ENCODE results near the gene COG5. TPM values are rescaled to one million over a fixed set of nuclear protein-coding genes. Genes with fewer than 3 reads are reported as not detected.

COG5 gene
- total RNA-seq, 1 experiment from 2014 or later = 32.2 TPM

DNA sequence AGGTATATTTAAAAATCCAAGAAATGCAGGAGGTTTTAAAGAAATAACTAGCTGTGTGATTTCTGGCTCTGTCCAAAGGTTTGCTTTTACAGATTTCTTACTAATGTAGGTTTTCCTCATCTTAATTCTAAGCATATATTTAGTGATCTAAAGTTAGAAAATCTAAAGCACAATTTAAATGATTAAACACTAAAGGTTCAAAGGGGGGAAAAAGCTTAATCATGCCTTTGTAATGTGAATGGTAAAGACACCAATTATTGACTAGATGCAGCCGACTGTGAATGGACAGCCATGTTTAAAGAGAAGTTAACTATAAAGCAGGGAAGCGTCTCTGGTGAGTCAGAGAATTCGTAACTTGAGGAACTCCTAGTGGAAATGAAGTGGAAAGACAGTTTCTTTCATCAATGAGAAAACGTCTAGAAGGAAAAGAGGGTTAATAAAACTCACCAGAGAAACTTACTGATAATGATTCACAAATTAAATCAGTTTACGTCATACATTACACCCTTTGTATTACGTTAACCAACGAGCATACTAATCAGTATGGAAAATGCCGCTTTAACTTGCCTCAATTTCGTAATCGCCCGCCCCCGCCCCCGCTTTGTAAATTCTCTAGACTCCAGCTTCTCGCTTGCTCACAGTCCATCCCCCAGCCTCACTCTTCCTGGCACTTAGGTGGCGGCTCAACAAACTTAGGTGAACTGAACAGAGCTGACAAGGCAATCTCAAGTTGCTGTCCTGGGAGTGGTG is 396.1 kb downstream of the COG5 start:
- H3K27me3 ChIP-seq (replicated peaks; ENCODE audit: insufficient read depth, low read depth, low read length, poor library complexity) = no peaks in the 10 kb centered on the region
- CTCF ChIA-PET = interaction anchor here (0.9 to 1.4 kb wide), 2 partner anchors 18 to 707 kb away, joined by 3 to 4 read pairs; no protein-coding TSS in a partner anchor
- H3K27ac ChIP-seq (ENCODE audit: low read depth, low read length, poor library complexity, severe bottlenecking) = peak overlapping the region; percentile 84
- peaks cover 5% of the 10 kb centered on the region for H3K4me1 ChIP-seq (ENCODE audit: insufficient read depth, low read length, poor library complexity, severe bottlenecking)
- POLR2A ChIA-PET (ENCODE audit: low non-redundant PET) = interaction anchor here (0.6 kb wide), 1 partner anchor 26 kb away, joined by 4 read pairs; no protein-coding TSS in a partner anchor
- intact Hi-C loops (cut with micrococcal nuclease; ENCODE audit: unreplicated experiment) = no loop called here
- no peaks in the 10 kb centered on the region for H3K9me3 ChIP-seq (ENCODE audit: low read depth, low read length, poor library complexity, severe bottlenecking)
- DNase-seq (ENCODE audit: low spot score) = peak; percentile 81
- no peak for TF ChIP-seq EZH2 (IDR thresholded peaks at IDR 0.05; ENCODE audit: borderline replicate concordance, low read depth, low read length, poor library complexity, severe bottlenecking)
- TF ChIP-seq CTCF (conservative IDR thresholded peaks at IDR 0.05; ENCODE audit: low read depth, low read length) = peak; percentile 57; the same call in 1 of the 2 replicates
- no peaks in the 10 kb centered on the region for H3K36me3 ChIP-seq (ENCODE audit: insufficient read depth, low read length, poor library complexity, severe bottlenecking)
- BruUV-seq (replicated peaks) = TSS peak; percentile 97
- peak overlapping the region; percentile 84 for H3K4me3 ChIP-seq (ENCODE audit: low read depth, low read length, poor library complexity, severe bottlenecking)

GRCh38 chr7:107166736-107167426 is 396.8 kb downstream of the COG5 start:
- peak overlapping the region; percentile 84 for H3K27ac ChIP-seq (ENCODE audit: low read depth, low read length, poor library complexity, severe bottlenecking)
- POLR2A ChIA-PET (ENCODE audit: low non-redundant PET) = interaction anchor here (0.6 kb wide), 1 partner anchor 11 kb away, joined by 5 read pairs; no protein-coding TSS in a partner anchor
- H3K4me3 ChIP-seq (ENCODE audit: low read depth, low read length, poor library complexity, severe bottlenecking) = peak overlapping the region; percentile 84
- H3K36me3 ChIP-seq (ENCODE audit: insufficient read depth, low read length, poor library complexity, severe bottlenecking) = no peaks in the 10 kb centered on the region
- peaks cover 5% of the 10 kb centered on the region for H3K4me1 ChIP-seq (ENCODE audit: insufficient read depth, low read length, poor library complexity, severe bottlenecking)
- no TSS peak for BruUV-seq (replicated peaks)
- no peaks in the 10 kb centered on the region for H3K27me3 ChIP-seq (replicated peaks; ENCODE audit: insufficient read depth, low read depth, low read length, poor library complexity)
- TF ChIP-seq EZH2 (IDR thresholded peaks at IDR 0.05; ENCODE audit: borderline replicate concordance, low read depth, low read length, poor library complexity, severe bottlenecking) (no peak), CTCF (conservative IDR thresholded peaks at IDR 0.05; ENCODE audit: low read depth, low read length) (no peak)
- intact Hi-C loops (cut with micrococcal nuclease; ENCODE audit: unreplicated experiment) = no loop called here
- CTCF ChIA-PET = interaction anchor here (0.6 kb wide), 1 partner anchor 714 kb away, joined by 3 read pairs; no protein-coding TSS in a partner anchor
- DNase-seq (ENCODE audit: low spot score) = no peak
- no peaks in the 10 kb centered on the region for H3K9me3 ChIP-seq (ENCODE audit: low read depth, low read length, poor library complexity, severe bottlenecking)

GRCh38 chr7:107165341-107165740 is 398.4 kb downstream of the COG5 start:
- Histone ChIP-seq H3K4me1 (ENCODE audit: insufficient read depth, low read length, poor library complexity, severe bottlenecking) (peaks cover 5% of the 10 kb centered on the region), H3K4me3 (ENCODE audit: low read depth, low read length, poor library complexity, severe bottlenecking) (no peak overlapping the region), H3K36me3 (ENCODE audit: insufficient read depth, low read length, poor library complexity, severe bottlenecking) (no peaks in the 10 kb centered on the region), H3K27ac (ENCODE audit: low read depth, low read length, poor library complexity, severe bottlenecking) (no peak overlapping the region), H3K9me3 (ENCODE audit: low read depth, low read length, poor library complexity, severe bottlenecking) (no peaks in the 10 kb centered on the region), H3K27me3 (replicated peaks; ENCODE audit: insufficient read depth, low read depth, low read length, poor library complexity) (no peaks in the 10 kb centered on the region)
- CTCF ChIA-PET = no interaction called here
- intact Hi-C loops (cut with micrococcal nuclease; ENCODE audit: unreplicated experiment) = no loop called here
- TF ChIP-seq CTCF (conservative IDR thresholded peaks at IDR 0.05; ENCODE audit: low read depth, low read length) = no peak
- no TSS peak for BruUV-seq (replicated peaks)
- DNase-seq (ENCODE audit: low spot score) = no peak
- POLR2A ChIA-PET (ENCODE audit: low non-redundant PET) = no interaction called here
